Measurements from ENCODE around the gene DUSP7. TPM values are rescaled to one million over a fixed set of nuclear protein-coding genes. Genes with fewer than 3 reads are reported as not detected.

The DUSP7 gene
- total RNA-seq, 1 experiment from 2014 or later, result 13.1 TPM

- ChIA-PET POLR2A (no interaction called here), CTCF (no interaction called here)
- Histone ChIP-seq H3K4me3 (ENCODE audit: low read depth in 2 of 2, low read length in 2 of 2) (no peak overlapping the region), H3K4me1 (ENCODE audit: control insufficient read depth, insufficient read depth, low read length) (no peaks in the 10 kb centered on the region), H3K9me3 (ENCODE audit: control insufficient read depth, insufficient read depth, low read depth, low read length) (no peaks in the 10 kb centered on the region), H3K36me3 (ENCODE audit: control insufficient read depth, insufficient read depth, low read length) (no peaks in the 10 kb centered on the region), H3K27me3 (ENCODE audit: control insufficient read depth, insufficient read depth, low read length) (no peaks in the 10 kb centered on the region), H3K27ac (ENCODE audit: low read length) (no peak overlapping the region)
- TF ChIP-seq CTCF (IDR thresholded peaks at IDR 0.05), result no peak
- no peak for TF ChIP-seq TCF7L2 (IDR thresholded peaks at IDR 0.05; ENCODE audit: low read depth, low read length)
- no peak for TF ChIP-seq POLR2AphosphoS5 (IDR thresholded peaks at IDR 0.05; ENCODE audit: low read depth, low read length)
- TF ChIP-seq, protein P1, sequence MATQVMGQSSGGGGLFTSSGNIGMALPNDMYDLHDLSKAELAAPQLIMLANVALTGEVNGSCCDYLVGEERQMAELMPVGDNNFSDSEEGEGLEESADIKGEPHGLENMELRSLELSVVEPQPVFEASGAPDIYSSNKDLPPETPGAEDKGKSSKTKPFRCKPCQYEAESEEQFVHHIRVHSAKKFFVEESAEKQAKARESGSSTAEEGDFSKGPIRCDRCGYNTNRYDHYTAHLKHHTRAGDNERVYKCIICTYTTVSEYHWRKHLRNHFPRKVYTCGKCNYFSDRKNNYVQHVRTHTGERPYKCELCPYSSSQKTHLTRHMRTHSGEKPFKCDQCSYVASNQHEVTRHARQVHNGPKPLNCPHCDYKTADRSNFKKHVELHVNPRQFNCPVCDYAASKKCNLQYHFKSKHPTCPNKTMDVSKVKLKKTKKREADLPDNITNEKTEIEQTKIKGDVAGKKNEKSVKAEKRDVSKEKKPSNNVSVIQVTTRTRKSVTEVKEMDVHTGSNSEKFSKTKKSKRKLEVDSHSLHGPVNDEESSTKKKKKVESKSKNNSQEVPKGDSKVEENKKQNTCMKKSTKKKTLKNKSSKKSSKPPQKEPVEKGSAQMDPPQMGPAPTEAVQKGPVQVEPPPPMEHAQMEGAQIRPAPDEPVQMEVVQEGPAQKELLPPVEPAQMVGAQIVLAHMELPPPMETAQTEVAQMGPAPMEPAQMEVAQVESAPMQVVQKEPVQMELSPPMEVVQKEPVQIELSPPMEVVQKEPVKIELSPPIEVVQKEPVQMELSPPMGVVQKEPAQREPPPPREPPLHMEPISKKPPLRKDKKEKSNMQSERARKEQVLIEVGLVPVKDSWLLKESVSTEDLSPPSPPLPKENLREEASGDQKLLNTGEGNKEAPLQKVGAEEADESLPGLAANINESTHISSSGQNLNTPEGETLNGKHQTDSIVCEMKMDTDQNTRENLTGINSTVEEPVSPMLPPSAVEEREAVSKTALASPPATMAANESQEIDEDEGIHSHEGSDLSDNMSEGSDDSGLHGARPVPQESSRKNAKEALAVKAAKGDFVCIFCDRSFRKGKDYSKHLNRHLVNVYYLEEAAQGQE (IDR thresholded peaks at IDR 0.05; ENCODE audit: insufficient read depth in 1 of 2, low read depth in 2 of 2, low read length in 1 of 2), result no peak
- TF ChIP-seq SIN3A (IDR thresholded peaks at IDR 0.05; ENCODE audit: borderline replicate concordance, insufficient read depth, low read depth, low read length), result no peak
- BruUV-seq (replicated peaks), result no TSS peak
- intact Hi-C loops (cut with micrococcal nuclease; ENCODE audit: unreplicated experiment), result no loop called here
- DNase-seq (ENCODE audit: low read depth, low spot score) (no peak), ATAC-seq (no peak)
- in situ Hi-C loops (cut with HindIII; ENCODE audit: low pct_unique_long_range_greater_than_20kb, low sequenced_read_pairs), result no loop called here
Observed at GRCh38 chr3:52010431-52010830, 45.9 kb downstream of the DUSP7 start.

GRCh38 chr3:52007291-52007690, 49.1 kb downstream of the DUSP7 start:
- intact Hi-C loops (cut with micrococcal nuclease; ENCODE audit: unreplicated experiment) (loop anchor here (10.0 kb wide), 1 partner anchor 48 kb away; the partner anchor contains the start of gene DUSP7), in situ Hi-C loops (cut with HindIII; ENCODE audit: low pct_unique_long_range_greater_than_20kb, low sequenced_read_pairs) (no loop called here)
- BruUV-seq (replicated peaks), result no TSS peak
- CTCF ChIA-PET, result no interaction called here
- H3K27ac ChIP-seq (ENCODE audit: low read length), result no peak overlapping the region
- TF ChIP-seq TCF7L2 (IDR thresholded peaks at IDR 0.05; ENCODE audit: low read depth, low read length) (no peak), SIN3A (IDR thresholded peaks at IDR 0.05; ENCODE audit: borderline replicate concordance, insufficient read depth, low read depth, low read length) (no peak)
- H3K4me1 ChIP-seq (ENCODE audit: control insufficient read depth, insufficient read depth, low read length), result no peaks in the 10 kb centered on the region
- no peak for ATAC-seq
- no peaks in the 10 kb centered on the region for H3K27me3 ChIP-seq (ENCODE audit: control insufficient read depth, insufficient read depth, low read length)
- POLR2A ChIA-PET, result interaction anchor here (0.6 kb wide), 1 partner anchor 66 kb away, joined by 5 read pairs; the partner anchor contains the start of gene RRP9
- no peaks in the 10 kb centered on the region for H3K9me3 ChIP-seq (ENCODE audit: control insufficient read depth, insufficient read depth, low read depth, low read length)
- no peak overlapping the region for H3K4me3 ChIP-seq (ENCODE audit: low read depth in 2 of 2, low read length in 2 of 2)
- no peaks in the 10 kb centered on the region for H3K36me3 ChIP-seq (ENCODE audit: control insufficient read depth, insufficient read depth, low read length)
- no peak for DNase-seq (ENCODE audit: low read depth, low spot score)

- Histone ChIP-seq H3K9me3 (ENCODE audit: control insufficient read depth, insufficient read depth, low read depth, low read length) (no peaks in the 10 kb centered on the region), H3K27ac (ENCODE audit: low read length) (no peak overlapping the region), H3K4me1 (ENCODE audit: control insufficient read depth, insufficient read depth, low read length) (no peaks in the 10 kb centered on the region; the same call in 1 of the 2 replicates), H3K36me3 (ENCODE audit: control insufficient read depth, insufficient read depth, low read length) (no peaks in the 10 kb centered on the region), H3K4me3 (ENCODE audit: low read depth in 2 of 2, low read length in 2 of 2) (no peak overlapping the region), H3K27me3 (ENCODE audit: control insufficient read depth, insufficient read depth, low read length) (no peaks in the 10 kb centered on the region)
- ChIA-PET CTCF (no interaction called here), POLR2A (no interaction called here)
- no peak for ATAC-seq
- no peak for TF ChIP-seq CTCF (IDR thresholded peaks at IDR 0.05)
- DNase-seq (ENCODE audit: low read depth, low spot score), result no peak
- in situ Hi-C loops (cut with HindIII; ENCODE audit: low pct_unique_long_range_greater_than_20kb, low sequenced_read_pairs) (no loop called here), intact Hi-C loops (cut with micrococcal nuclease; ENCODE audit: unreplicated experiment) (loop anchor here (10.0 kb wide), 1 partner anchor 48 kb away; the partner anchor contains the start of gene DUSP7)
- no TSS peak for BruUV-seq (replicated peaks)
Observed at GRCh38 chr3:52006820-52007133, 49.6 kb downstream of the DUSP7 start.
